SK-N-SH (cell line): ENCODE data around the gene ARHGDIA. TPM values are rescaled to one million over a fixed set of nuclear protein-coding genes. Genes with fewer than 3 reads are reported as not detected.

Experiments
- CTCF ChIA-PET: fragments of 300-600, 350-600 bp; formaldehyde crosslinking; extraction: SDS; loops from one replicate; lab custom pipeline; 2021; lab: Yijun Ruan, JAX
- POLR2A ChIA-PET: fragments of 350-600 bp; sonication (Branson Sonifier 250); formaldehyde crosslinking; extraction: SDS; loops from one replicate; lab custom pipeline; 2020; ENCODE audit warnings: antibody characterized with exemption, inconsistent platforms; lab: Yijun Ruan, JAX
- DNase-seq: peaks from one replicate; pipeline ENCODE4 v3.0.0; 2012
- H2AFZ ChIP-seq: fragments of 200-600 bp; sonication (generic); 2 replicates; pipeline ENCODE4 v1.8.1; 2016; ENCODE audit warnings: antibody characterized with exemption, mild to moderate bottlenecking, low read depth
- H3F3A ChIP-seq: fragments of 200-600 bp; sonication (generic); replicated peaks from 2 replicates; pipeline ENCODE3; 2016; ENCODE audit warnings: antibody characterized with exemption, mild to moderate bottlenecking; ENCODE audit not compliant: insufficient read depth
- H3K27ac ChIP-seq, 2 experiments: fragments of 200-500 bp in 1 of 2; fragments of 200-600 bp in 1 of 2; sonication (Bioruptor generic) in 1 of 2; sonication (generic), shearing (Covaris generic) in 1 of 2; 2 replicates each; pipeline versions ENCODE4 v1.5.1 to v1.6.1; 2014 to 2016; ENCODE audit warnings: low read depth in 2 of 2, inconsistent platforms in 1 of 2, low read length in 1 of 2, mild to moderate bottlenecking in 1 of 2, mixed read lengths in 1 of 2
- H3K27me3 ChIP-seq: fragments of 200-600 bp; sonication (generic), shearing (Covaris generic); 2 replicates; pipeline ENCODE4 v1.6.1; 2016; ENCODE audit warnings: mixed run types; ENCODE audit not compliant: insufficient read depth
- H3K36me3 ChIP-seq, 2 experiments: fragments of 200-500 bp in 1 of 2; fragments of 200-600 bp in 1 of 2; sonication (Bioruptor generic) in 1 of 2; sonication (generic) in 1 of 2; replicated peaks in 1 of 2; 2 replicates each; pipeline versions ENCODE3 to v1.5.1; 2014 to 2016; ENCODE audit warnings: low read length in 1 of 2, mild to moderate bottlenecking in 1 of 2; ENCODE audit not compliant: insufficient read depth in 2 of 2, control insufficient read depth in 1 of 2
- H3K4me1 ChIP-seq, 2 experiments: fragments of 200-500 bp in 1 of 2; fragments of 200-600 bp in 1 of 2; sonication (Bioruptor generic) in 1 of 2; sonication (generic), shearing (Covaris generic) in 1 of 2; 2 replicates each; pipeline versions ENCODE4 v1.5.1 to v1.6.1; 2014 to 2016; ENCODE audit warnings: low read depth in 1 of 2, low read length in 1 of 2, mixed run types in 1 of 2; ENCODE audit not compliant: insufficient read depth in 2 of 2, control insufficient read depth in 1 of 2
- H3K4me2 ChIP-seq: fragments of 200-600 bp; sonication (generic), shearing (Covaris generic); 2 replicates; pipeline ENCODE4 v1.6.1; 2017; ENCODE audit warnings: mixed run types
- H3K4me3 ChIP-seq, 2 experiments: fragments of 200-500 bp in 1 of 2; fragments of 200-600 bp in 1 of 2; sonication (Bioruptor generic) in 1 of 2; sonication (generic), shearing (Covaris generic) in 1 of 2; 2 replicates each; pipeline versions ENCODE4 v1.5.1 to v1.8.1; 2014 to 2016; ENCODE audit warnings: low read depth in 2 of 2, inconsistent platforms in 1 of 2, low read length in 1 of 2, mild to moderate bottlenecking in 1 of 2, mixed read lengths in 1 of 2, moderate library complexity in 1 of 2
- H3K79me2 ChIP-seq: fragments of 200-600 bp; sonication (generic); 2 replicates; pipeline ENCODE4 v1.8.1; 2017; ENCODE audit warnings: mild to moderate bottlenecking; ENCODE audit not compliant: insufficient read depth
- H3K9ac ChIP-seq: fragments of 200-600 bp; sonication (generic); 2 replicates; pipeline ENCODE4 v1.6.1; 2017; ENCODE audit warnings: mixed run types
- H3K9me2 ChIP-seq: fragments of 200-600 bp; sonication (generic); 2 replicates; pipeline ENCODE4 v1.6.1; 2017; ENCODE audit warnings: mixed run types
- H3K9me3 ChIP-seq: fragments of 200-600 bp; sonication (generic); 2 replicates; pipeline ENCODE4 v1.6.1; 2017; ENCODE audit warnings: mixed run types, mild to moderate bottlenecking, moderate library complexity
- H4K20me1 ChIP-seq: fragments of 200-600 bp; sonication (generic); 2 replicates; pipeline ENCODE4 v1.6.1; 2017; ENCODE audit warnings: mild to moderate bottlenecking, mixed run types; ENCODE audit not compliant: insufficient read depth
- ELF1 ChIP-seq: IDR thresholded peaks from 2 replicates; pipeline ENCODE4 v1.4.0; 2012
- EP300 ChIP-seq, 2 experiments: IDR thresholded peaks; 2 replicates each; pipeline versions ENCODE4 v1.4.0 to v1.6.1; 2012; ENCODE audit warnings: borderline replicate concordance in 1 of 2, low read depth in 1 of 2, low read length in 1 of 2
- FOSL2 ChIP-seq: IDR thresholded peaks from 2 replicates; pipeline ENCODE4 v1.4.0; 2012; ENCODE audit warnings: low read depth, mild to moderate bottlenecking, moderate library complexity, borderline replicate concordance
- GABPA ChIP-seq: IDR thresholded peaks from 2 replicates; pipeline ENCODE4 v1.4.0; 2012; ENCODE audit warnings: low read depth, mild to moderate bottlenecking
- GATA2 ChIP-seq: sonication (generic); formaldehyde crosslinking; IDR thresholded peaks from 2 replicates; pipeline ENCODE4 v1.5.0; 2020; ENCODE audit warnings: mild to moderate bottlenecking, missing genetic modification reagents
- JUND ChIP-seq: IDR thresholded peaks from 2 replicates; pipeline ENCODE4 v1.4.0; 2012
- NRF1 ChIP-seq: IDR thresholded peaks from 2 replicates; pipeline ENCODE4 v1.6.1; 2012; ENCODE audit warnings: low read depth, mild to moderate bottlenecking, low read length
- POLR2AphosphoS5 ChIP-seq: IDR thresholded peaks from 2 replicates; pipeline ENCODE4 v1.6.1; 2012; ENCODE audit warnings: low read depth, low read length
- RCOR1 ChIP-seq: fragments of 150-350 bp; IDR thresholded peaks from 2 replicates; pipeline ENCODE4 v1.6.1; 2017; ENCODE audit warnings: antibody characterized with exemption, low read length
- RFX5 ChIP-seq: IDR thresholded peaks from 2 replicates; pipeline ENCODE4 v1.6.1; 2012; ENCODE audit warnings: mild to moderate bottlenecking, improper control_type of control experiment, low read length
- RXRA ChIP-seq: IDR thresholded peaks from 2 replicates; pipeline ENCODE4 v1.4.0; 2012; ENCODE audit warnings: low read depth, mild to moderate bottlenecking, borderline replicate concordance
- TAF1 ChIP-seq: IDR thresholded peaks from 2 replicates; pipeline ENCODE4 v1.6.1; 2012; ENCODE audit warnings: low read depth, mild to moderate bottlenecking, low read length, moderate library complexity, borderline replicate concordance
- TCF12 ChIP-seq: IDR thresholded peaks from 2 replicates; pipeline ENCODE4 v1.4.0; 2012
- TEAD4 ChIP-seq: IDR thresholded peaks from 2 replicates; pipeline ENCODE4 v1.4.0; 2012; ENCODE audit warnings: mild to moderate bottlenecking, borderline replicate concordance; ENCODE audit not compliant: insufficient read depth
- YY1 ChIP-seq: IDR thresholded peaks from 2 replicates; pipeline ENCODE4 v1.4.0; 2012; ENCODE audit warnings: low read depth, mild to moderate bottlenecking
- whole genome bisulfite sequencing: methylation state at CpG from one replicate; pipeline ENCODE4 v1.1.6; 2017; ENCODE audit warnings: low lambda C conversion rate; 5-methylcytosine and 5-hydroxymethylcytosine counted together
- polyA plus RNA-seq, 3 experiments: library from polyadenylated mRNA; depleted of rRNA; stranded (reverse); fragments of >200 nt; gene quantifications; 2 replicates each; pipeline ENCODE4 v1.2.3, GENCODE V29; 2012
- TF ChIP-seq, protein P1 (sequence below): fragments of 150-350 bp; IDR thresholded peaks from 2 replicates; pipeline ENCODE4 v1.6.1; 2017; ENCODE audit warnings: antibody characterized with exemption, low read length, low read depth, borderline replicate concordance
- TF ChIP-seq, protein P2 (sequence below): IDR thresholded peaks from 2 replicates; pipeline ENCODE4 v1.6.1; 2012; ENCODE audit warnings: mild to moderate bottlenecking, low read depth, low read length, moderate library complexity
- TF ChIP-seq, protein P3 (sequence below): fragments of 200-600 bp; sonication (generic); IDR thresholded peaks from 2 replicates; pipeline ENCODE4 v1.6.1; 2017; ENCODE audit warnings: antibody characterized with exemption, mild to moderate bottlenecking, moderate library complexity
- TF ChIP-seq, protein P4 (sequence below): IDR thresholded peaks from 2 replicates; pipeline ENCODE4; 2012

The ARHGDIA gene
- polyA plus RNA-seq, 1 of the 3 experiments (the other 2 are of a cell fraction) = 385 TPM

DNA sequence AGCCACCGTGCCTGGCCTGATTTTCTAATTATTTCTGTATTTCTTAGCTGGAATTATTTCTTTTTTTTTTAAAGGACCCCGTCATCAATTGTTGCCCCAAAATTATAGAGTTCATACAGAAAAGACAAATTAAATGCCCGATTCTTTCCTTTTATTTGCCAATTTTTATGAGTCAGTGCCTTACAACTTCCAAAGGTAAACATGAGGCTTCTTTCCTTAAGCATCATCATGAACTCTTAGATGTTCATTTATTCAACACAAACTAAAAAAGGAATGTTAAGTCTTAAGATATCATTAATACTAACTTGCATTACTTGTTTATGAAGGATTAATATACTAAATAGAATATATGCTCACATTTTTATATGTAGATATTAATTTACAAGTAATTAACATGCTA lies 7.2 kb upstream of the ARHGDIA start:
- H2AFZ ChIP-seq = no peak overlapping the region
- H3K9me3 ChIP-seq = no peaks in the 10 kb centered on the region
- 94% methylated on average over 3 of the region's 3 CpGs for WGBS
- H3K4me3 ChIP-seq = no peak overlapping the region
- TF ChIP-seq EP300 (IDR thresholded peaks at IDR 0.05; ENCODE audit: borderline replicate concordance in 1 of 2, low read depth in 1 of 2, low read length in 1 of 2) (no peak), TCF12 (no peak), GATA2 (no peak), RXRA (no peak), YY1 (no peak), TEAD4 (no peak), RCOR1 (no peak), NRF1 (no peak), RFX5 (no peak), GABPA (no peak), POLR2AphosphoS5 (no peak), ELF1 (no peak), FOSL2 (no peak), TAF1 (no peak), JUND (no peak)
- TF ChIP-seq, protein P1, sequence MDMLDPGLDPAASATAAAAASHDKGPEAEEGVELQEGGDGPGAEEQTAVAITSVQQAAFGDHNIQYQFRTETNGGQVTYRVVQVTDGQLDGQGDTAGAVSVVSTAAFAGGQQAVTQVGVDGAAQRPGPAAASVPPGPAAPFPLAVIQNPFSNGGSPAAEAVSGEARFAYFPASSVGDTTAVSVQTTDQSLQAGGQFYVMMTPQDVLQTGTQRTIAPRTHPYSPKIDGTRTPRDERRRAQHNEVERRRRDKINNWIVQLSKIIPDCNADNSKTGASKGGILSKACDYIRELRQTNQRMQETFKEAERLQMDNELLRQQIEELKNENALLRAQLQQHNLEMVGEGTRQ = no peak
- TF ChIP-seq, protein P2, sequence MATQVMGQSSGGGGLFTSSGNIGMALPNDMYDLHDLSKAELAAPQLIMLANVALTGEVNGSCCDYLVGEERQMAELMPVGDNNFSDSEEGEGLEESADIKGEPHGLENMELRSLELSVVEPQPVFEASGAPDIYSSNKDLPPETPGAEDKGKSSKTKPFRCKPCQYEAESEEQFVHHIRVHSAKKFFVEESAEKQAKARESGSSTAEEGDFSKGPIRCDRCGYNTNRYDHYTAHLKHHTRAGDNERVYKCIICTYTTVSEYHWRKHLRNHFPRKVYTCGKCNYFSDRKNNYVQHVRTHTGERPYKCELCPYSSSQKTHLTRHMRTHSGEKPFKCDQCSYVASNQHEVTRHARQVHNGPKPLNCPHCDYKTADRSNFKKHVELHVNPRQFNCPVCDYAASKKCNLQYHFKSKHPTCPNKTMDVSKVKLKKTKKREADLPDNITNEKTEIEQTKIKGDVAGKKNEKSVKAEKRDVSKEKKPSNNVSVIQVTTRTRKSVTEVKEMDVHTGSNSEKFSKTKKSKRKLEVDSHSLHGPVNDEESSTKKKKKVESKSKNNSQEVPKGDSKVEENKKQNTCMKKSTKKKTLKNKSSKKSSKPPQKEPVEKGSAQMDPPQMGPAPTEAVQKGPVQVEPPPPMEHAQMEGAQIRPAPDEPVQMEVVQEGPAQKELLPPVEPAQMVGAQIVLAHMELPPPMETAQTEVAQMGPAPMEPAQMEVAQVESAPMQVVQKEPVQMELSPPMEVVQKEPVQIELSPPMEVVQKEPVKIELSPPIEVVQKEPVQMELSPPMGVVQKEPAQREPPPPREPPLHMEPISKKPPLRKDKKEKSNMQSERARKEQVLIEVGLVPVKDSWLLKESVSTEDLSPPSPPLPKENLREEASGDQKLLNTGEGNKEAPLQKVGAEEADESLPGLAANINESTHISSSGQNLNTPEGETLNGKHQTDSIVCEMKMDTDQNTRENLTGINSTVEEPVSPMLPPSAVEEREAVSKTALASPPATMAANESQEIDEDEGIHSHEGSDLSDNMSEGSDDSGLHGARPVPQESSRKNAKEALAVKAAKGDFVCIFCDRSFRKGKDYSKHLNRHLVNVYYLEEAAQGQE = no peak
- TF ChIP-seq, protein P3, sequence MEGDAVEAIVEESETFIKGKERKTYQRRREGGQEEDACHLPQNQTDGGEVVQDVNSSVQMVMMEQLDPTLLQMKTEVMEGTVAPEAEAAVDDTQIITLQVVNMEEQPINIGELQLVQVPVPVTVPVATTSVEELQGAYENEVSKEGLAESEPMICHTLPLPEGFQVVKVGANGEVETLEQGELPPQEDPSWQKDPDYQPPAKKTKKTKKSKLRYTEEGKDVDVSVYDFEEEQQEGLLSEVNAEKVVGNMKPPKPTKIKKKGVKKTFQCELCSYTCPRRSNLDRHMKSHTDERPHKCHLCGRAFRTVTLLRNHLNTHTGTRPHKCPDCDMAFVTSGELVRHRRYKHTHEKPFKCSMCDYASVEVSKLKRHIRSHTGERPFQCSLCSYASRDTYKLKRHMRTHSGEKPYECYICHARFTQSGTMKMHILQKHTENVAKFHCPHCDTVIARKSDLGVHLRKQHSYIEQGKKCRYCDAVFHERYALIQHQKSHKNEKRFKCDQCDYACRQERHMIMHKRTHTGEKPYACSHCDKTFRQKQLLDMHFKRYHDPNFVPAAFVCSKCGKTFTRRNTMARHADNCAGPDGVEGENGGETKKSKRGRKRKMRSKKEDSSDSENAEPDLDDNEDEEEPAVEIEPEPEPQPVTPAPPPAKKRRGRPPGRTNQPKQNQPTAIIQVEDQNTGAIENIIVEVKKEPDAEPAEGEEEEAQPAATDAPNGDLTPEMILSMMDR = no peak
- TF ChIP-seq, protein P4, sequence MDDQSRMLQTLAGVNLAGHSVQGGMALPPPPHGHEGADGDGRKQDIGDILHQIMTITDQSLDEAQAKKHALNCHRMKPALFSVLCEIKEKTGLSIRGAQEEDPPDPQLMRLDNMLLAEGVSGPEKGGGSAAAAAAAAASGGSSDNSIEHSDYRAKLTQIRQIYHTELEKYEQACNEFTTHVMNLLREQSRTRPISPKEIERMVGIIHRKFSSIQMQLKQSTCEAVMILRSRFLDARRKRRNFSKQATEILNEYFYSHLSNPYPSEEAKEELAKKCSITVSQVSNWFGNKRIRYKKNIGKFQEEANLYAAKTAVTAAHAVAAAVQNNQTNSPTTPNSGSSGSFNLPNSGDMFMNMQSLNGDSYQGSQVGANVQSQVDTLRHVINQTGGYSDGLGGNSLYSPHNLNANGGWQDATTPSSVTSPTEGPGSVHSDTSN = no peak
- CTCF ChIA-PET = interaction anchor here (1.4 kb wide), 1 partner anchor 17 kb away, joined by 4 read pairs; no protein-coding TSS in a partner anchor
- no peaks in the 10 kb centered on the region for H3K27me3 ChIP-seq
- no peaks in the 10 kb centered on the region for H3K9me2 ChIP-seq
- DNase-seq = no peak
- peaks cover 8% of the 10 kb centered on the region; the same call in 1 of the 2 replicates for H3K79me2 ChIP-seq
- no peak overlapping the region for H3K4me2 ChIP-seq
- H4K20me1 ChIP-seq = no peaks in the 10 kb centered on the region
- H3K9ac ChIP-seq = no peak overlapping the region
- peaks cover 54% of the 10 kb centered on the region for H3F3A ChIP-seq
- POLR2A ChIA-PET = no interaction called here
- H3K4me1 ChIP-seq = no peaks in the 10 kb centered on the region
- H3K36me3 ChIP-seq = peaks cover 15 to 41% of the 10 kb centered on the region in 2 experiments
- no peak overlapping the region for H3K27ac ChIP-seq
